Mesendoderm (in vitro differentiated cells): ENCODE data around the gene DPYD.

Experiments used
- DNase-seq: peaks from one replicate; pipeline ENCODE4 v3.0.0; 2013
- H2AK5ac ChIP-seq: 2 replicates; pipeline ENCODE4 v1.6.1; 2013; ENCODE audit warnings: low read length, inconsistent platforms
- H2BK120ac ChIP-seq: 2 replicates; pipeline ENCODE4 v1.6.1; 2013; ENCODE audit warnings: low read depth, mild to moderate bottlenecking, low read length, moderate library complexity, mixed read lengths
- H2BK15ac ChIP-seq: replicated peaks from 2 replicates; pipeline ENCODE4 v1.6.1; 2013; ENCODE audit warnings: low read depth, mild to moderate bottlenecking, moderate library complexity
- H2BK5ac ChIP-seq: 2 replicates; pipeline ENCODE4 v1.6.1; 2013; ENCODE audit warnings: low read length, inconsistent platforms
- H3K18ac ChIP-seq: 2 replicates; pipeline ENCODE4 v1.6.1; 2013; ENCODE audit warnings: mild to moderate bottlenecking, low read length, mixed read lengths
- H3K23ac ChIP-seq: one replicate; pipeline ENCODE4 v1.6.1; 2013; ENCODE audit warnings: low read length
- H3K27ac ChIP-seq: 2 replicates; pipeline ENCODE4 v1.5.1; 2013; ENCODE audit warnings: low read depth, mild to moderate bottlenecking, inconsistent platforms, low read length, moderate library complexity
- H3K27me3 ChIP-seq: 2 replicates; pipeline ENCODE4 v1.6.1; 2013; ENCODE audit warnings: low read length, control low read depth, mild to moderate bottlenecking, inconsistent platforms; ENCODE audit not compliant: insufficient read depth, poor library complexity
- H3K36me3 ChIP-seq: 2 replicates; pipeline ENCODE4 v1.6.1; 2013; ENCODE audit warnings: low read length, inconsistent platforms; ENCODE audit not compliant: control insufficient read depth, insufficient read depth
- H3K4ac ChIP-seq: one replicate; pipeline ENCODE4 v1.6.1; 2013; ENCODE audit warnings: low read depth, mild to moderate bottlenecking, low read length, moderate library complexity
- H3K4me1 ChIP-seq: 2 replicates; pipeline ENCODE4 v1.6.1; 2013; ENCODE audit warnings: low read depth, low read length, inconsistent platforms; ENCODE audit not compliant: control insufficient read depth
- H3K4me2 ChIP-seq: 2 replicates; pipeline ENCODE4 v1.6.1; 2013; ENCODE audit warnings: low read length
- H3K4me3 ChIP-seq: 2 replicates; pipeline ENCODE4 v1.5.1; 2013; ENCODE audit warnings: mild to moderate bottlenecking, low read length
- H3K56ac ChIP-seq: one replicate; pipeline ENCODE4 v1.6.1; 2013; ENCODE audit warnings: low read length
- H3K79me1 ChIP-seq: 2 replicates; pipeline ENCODE4 v1.6.1; 2013; ENCODE audit warnings: low read length, inconsistent platforms
- H3K79me2 ChIP-seq: 2 replicates; pipeline ENCODE4 v1.6.1; 2013; ENCODE audit warnings: mild to moderate bottlenecking, low read length; ENCODE audit not compliant: control insufficient read depth, insufficient read depth
- H3K9ac ChIP-seq: 2 replicates; pipeline ENCODE4 v1.6.1; 2013; ENCODE audit warnings: low read length, inconsistent platforms
- H4K5ac ChIP-seq: one replicate; pipeline ENCODE4 v1.6.1; 2013; ENCODE audit warnings: low read length
- H4K8ac ChIP-seq: one replicate; pipeline ENCODE4 v1.6.1; 2013; ENCODE audit warnings: low read depth, mild to moderate bottlenecking, control low read depth, low read length, moderate library complexity
- WGBS: extraction: QIAGEN DNeasy Blood & Tissue Kit; methylation state at CpG from one replicate; pipeline ENCODE4 v1.1.7; 2013; ENCODE audit warnings: low lambda C conversion rate, missing lambda C conversion rate; ENCODE audit not compliant: insufficient coverage; ENCODE audit errors: extremely low coverage; 5-methylcytosine and 5-hydroxymethylcytosine counted together

The DPYD gene

DNA sequence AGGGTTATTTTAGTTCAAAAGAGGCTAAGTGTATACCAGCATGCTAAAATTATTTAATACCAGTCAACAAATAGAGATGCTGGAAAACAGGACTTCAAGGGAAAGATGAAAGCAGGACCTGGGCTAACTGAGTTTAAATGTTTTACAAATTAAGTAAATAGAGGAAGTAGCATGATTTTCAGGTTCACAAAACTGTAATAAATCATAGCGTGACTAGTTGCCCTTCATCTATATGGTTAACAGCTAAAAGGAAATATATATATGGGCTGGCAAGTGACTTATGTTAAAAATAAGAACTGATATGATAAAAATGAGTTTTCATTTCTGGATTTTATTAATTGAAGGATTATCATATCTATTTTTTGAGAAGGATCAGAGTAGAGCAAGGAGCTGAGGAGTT, 25.6 kb downstream of the DPYD start:
- Histone ChIP-seq H2BK120ac (no peak overlapping the region), H3K23ac (no peak overlapping the region), H3K4me1 (no peaks in the 10 kb centered on the region), H2AK5ac (no peak overlapping the region), H2BK15ac (no peak overlapping the region), H2BK5ac (no peak overlapping the region), H3K27me3 (no peaks in the 10 kb centered on the region), H3K36me3 (no peaks in the 10 kb centered on the region), H3K9ac (no peak overlapping the region), H3K79me1 (no peaks in the 10 kb centered on the region), H4K5ac (no peak overlapping the region), H3K27ac (no peak overlapping the region), H3K79me2 (no peaks in the 10 kb centered on the region), H3K18ac (no peak overlapping the region), H3K4me2 (no peak overlapping the region), H3K56ac (no peak overlapping the region), H3K4me3 (no peak overlapping the region), H4K8ac (no peak overlapping the region), H3K4ac (no peak overlapping the region)
- DNase-seq = no peak
- WGBS = no CpG with 5 or more reads among the region's 1 CpG

DNA sequence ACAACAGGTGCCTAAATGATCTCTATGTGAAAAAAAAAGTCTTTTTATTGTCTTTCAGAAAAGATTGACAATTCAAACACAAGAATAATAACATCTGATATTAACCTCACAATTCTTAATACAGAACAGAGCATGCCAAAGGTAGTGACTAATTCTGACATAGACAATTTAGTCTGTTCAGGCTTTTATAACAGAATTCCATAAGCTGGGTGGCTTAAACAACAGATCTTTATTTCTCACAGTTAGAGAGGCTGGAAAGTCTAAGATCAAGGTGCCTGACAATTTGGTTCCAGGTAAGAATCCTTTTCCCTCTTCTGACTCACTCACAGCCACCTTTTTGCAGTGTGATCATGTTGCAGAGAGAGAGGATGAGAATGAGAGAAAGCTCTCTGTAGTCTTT, 27.0 kb downstream of the DPYD start:
- no peak for DNase-seq
- H3K4me3 ChIP-seq = no peak overlapping the region
- H3K79me2 ChIP-seq = no peaks in the 10 kb centered on the region
- no peaks in the 10 kb centered on the region for H3K79me1 ChIP-seq
- H3K18ac ChIP-seq = no peak overlapping the region
- H3K4me1 ChIP-seq = no peaks in the 10 kb centered on the region
- H3K36me3 ChIP-seq = no peaks in the 10 kb centered on the region
- no peak overlapping the region for H3K9ac ChIP-seq
- no peak overlapping the region for H3K27ac ChIP-seq
- no peak overlapping the region for H3K23ac ChIP-seq
- H2BK15ac ChIP-seq = no peak overlapping the region
- no peak overlapping the region for H3K4me2 ChIP-seq
- no peaks in the 10 kb centered on the region for H3K27me3 ChIP-seq
- no peak overlapping the region for H2AK5ac ChIP-seq
- H2BK5ac ChIP-seq = no peak overlapping the region
- no peak overlapping the region for H3K4ac ChIP-seq
- H4K8ac ChIP-seq = no peak overlapping the region
- no peak overlapping the region for H2BK120ac ChIP-seq
- H4K5ac ChIP-seq = no peak overlapping the region
- H3K56ac ChIP-seq = no peak overlapping the region

DNA sequence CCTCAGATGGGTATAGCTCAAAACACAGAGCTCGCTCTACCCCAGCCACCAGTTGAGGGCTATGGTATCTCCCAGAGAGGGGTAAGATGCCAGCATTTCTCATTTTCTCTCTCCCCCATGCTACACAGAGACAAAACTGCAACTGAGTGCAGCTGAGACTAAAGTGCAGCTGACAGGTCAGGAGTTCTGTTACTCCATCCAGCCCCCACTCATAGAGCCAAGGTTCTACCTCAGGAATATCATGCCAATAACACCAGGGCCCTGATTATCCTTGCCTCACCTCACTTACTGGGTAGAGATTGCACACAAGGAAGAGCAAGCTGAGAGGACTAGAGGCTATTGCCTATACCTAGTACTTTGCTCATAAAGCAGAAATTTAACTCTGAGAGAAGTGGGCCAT, 34.6 kb downstream of the DPYD start:
- no peak overlapping the region for H2AK5ac ChIP-seq
- no peak overlapping the region for H2BK120ac ChIP-seq
- H3K4ac ChIP-seq = no peak overlapping the region
- no peaks in the 10 kb centered on the region for H3K79me1 ChIP-seq
- WGBS = no CpG with 5 or more reads among the region's 1 CpG
- no peak overlapping the region for H4K8ac ChIP-seq
- no peaks in the 10 kb centered on the region for H3K4me1 ChIP-seq
- no peak overlapping the region for H2BK15ac ChIP-seq
- H3K18ac ChIP-seq = no peak overlapping the region
- H4K5ac ChIP-seq = no peak overlapping the region
- H3K23ac ChIP-seq = no peak overlapping the region
- no peak overlapping the region for H3K4me3 ChIP-seq
- H3K36me3 ChIP-seq = no peaks in the 10 kb centered on the region
- H3K9ac ChIP-seq = no peak overlapping the region
- H3K27ac ChIP-seq = no peak overlapping the region
- H3K27me3 ChIP-seq = no peaks in the 10 kb centered on the region
- no peaks in the 10 kb centered on the region for H3K79me2 ChIP-seq
- no peak overlapping the region for H3K4me2 ChIP-seq
- H3K56ac ChIP-seq = no peak overlapping the region
- no peak overlapping the region for H2BK5ac ChIP-seq
- no peak for DNase-seq

DNA sequence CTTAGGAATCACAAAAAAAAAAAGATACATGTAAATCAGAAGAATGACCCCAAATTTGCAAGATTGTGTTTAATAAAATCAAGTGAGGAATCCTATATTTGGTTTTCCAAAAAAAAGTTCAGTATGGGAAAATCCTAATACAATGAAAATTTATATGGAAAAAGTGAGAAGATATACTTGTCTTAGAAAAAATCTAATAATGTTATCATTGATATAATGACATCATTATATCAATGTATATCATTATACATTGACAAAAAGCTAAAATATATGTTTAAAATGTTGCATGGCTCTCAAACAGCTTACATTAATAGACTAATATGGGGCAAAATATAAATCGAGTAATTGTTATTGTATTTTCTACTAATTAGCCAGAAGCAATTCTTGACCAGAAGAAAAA, 37.0 kb downstream of the DPYD start:
- Histone ChIP-seq H3K27ac (no peak overlapping the region), H3K56ac (no peak overlapping the region)

DNA sequence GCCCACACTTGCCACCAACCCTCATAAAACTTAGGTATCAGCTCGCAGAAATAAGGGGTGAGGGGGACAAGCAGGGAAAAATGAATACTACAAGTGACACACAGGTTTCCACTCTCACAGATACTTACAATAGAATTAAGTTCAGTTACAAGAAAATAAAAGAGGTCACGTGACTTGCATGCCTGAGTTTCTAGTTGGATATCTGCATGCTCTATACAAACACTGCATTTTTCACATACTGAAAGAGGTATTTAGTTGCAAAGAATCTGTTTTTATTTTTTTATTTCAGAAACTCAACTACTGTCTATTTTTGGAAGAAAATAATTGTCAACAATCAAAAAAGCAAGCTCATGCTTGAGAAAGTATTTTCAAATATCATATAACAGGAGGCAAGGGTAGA, 43.5 kb downstream of the DPYD start:
- no peaks in the 10 kb centered on the region for H3K4me1 ChIP-seq
- H3K4me3 ChIP-seq = no peak overlapping the region
- H4K5ac ChIP-seq = no peak overlapping the region
- no peak overlapping the region for H2BK15ac ChIP-seq
- no peak overlapping the region for H2BK5ac ChIP-seq
- no peaks in the 10 kb centered on the region for H3K79me2 ChIP-seq
- H3K27me3 ChIP-seq = no peaks in the 10 kb centered on the region
- no peaks in the 10 kb centered on the region for H3K36me3 ChIP-seq
- H2AK5ac ChIP-seq = no peak overlapping the region
- no peak overlapping the region for H3K56ac ChIP-seq
- no peak overlapping the region for H2BK120ac ChIP-seq
- H3K4ac ChIP-seq = no peak overlapping the region
- H4K8ac ChIP-seq = no peak overlapping the region
- no peak overlapping the region for H3K9ac ChIP-seq
- H3K27ac ChIP-seq = no peak overlapping the region
- no peak overlapping the region for H3K23ac ChIP-seq
- DNase-seq = no peak
- no peak overlapping the region for H3K4me2 ChIP-seq
- WGBS = no CpG with 5 or more reads among the region's 2 CpGs
- H3K18ac ChIP-seq = no peak overlapping the region
- no peaks in the 10 kb centered on the region for H3K79me1 ChIP-seq

More for the DNA sequence above, 37.0 kb downstream of the DPYD start:
- Histone ChIP-seq H2AK5ac (no peak overlapping the region), H4K5ac (no peak overlapping the region), H3K4ac (no peak overlapping the region), H3K4me2 (no peak overlapping the region), H3K4me1 (no peaks in the 10 kb centered on the region), H2BK15ac (no peak overlapping the region), H2BK120ac (no peak overlapping the region), H4K8ac (no peak overlapping the region), H3K27me3 (no peaks in the 10 kb centered on the region), H3K23ac (no peak overlapping the region), H3K36me3 (no peaks in the 10 kb centered on the region), H2BK5ac (no peak overlapping the region), H3K9ac (no peak overlapping the region), H3K4me3 (no peak overlapping the region), H3K79me2 (no peaks in the 10 kb centered on the region), H3K18ac (no peak overlapping the region), H3K79me1 (no peaks in the 10 kb centered on the region)
- WGBS = no CpG with 5 or more reads among the region's 1 CpG
- no peak for DNase-seq

DNA sequence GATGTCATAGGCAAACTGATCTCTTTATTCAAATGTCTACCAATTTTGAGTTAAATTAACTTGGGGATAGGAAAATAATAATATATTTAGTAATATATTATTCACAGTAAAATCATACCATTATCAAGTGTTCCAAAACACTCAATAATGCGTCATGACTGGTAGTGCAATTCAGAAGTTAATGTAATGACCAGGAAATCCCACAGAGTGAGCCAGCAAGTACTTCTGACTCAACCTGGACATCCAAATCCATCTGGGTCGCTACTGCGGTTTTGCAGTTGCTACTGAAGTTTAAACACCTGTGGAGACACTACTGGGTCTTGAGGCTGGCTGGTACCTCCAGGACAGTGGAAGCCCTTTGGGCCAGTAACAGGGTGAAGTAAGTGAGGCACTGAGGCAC, 44.8 kb downstream of the DPYD start:
- Histone ChIP-seq H2BK120ac (no peak overlapping the region), H3K4me2 (no peak overlapping the region), H3K27me3 (no peaks in the 10 kb centered on the region), H3K9ac (no peak overlapping the region), H3K23ac (no peak overlapping the region), H2BK15ac (no peak overlapping the region), H3K27ac (no peak overlapping the region), H2AK5ac (no peak overlapping the region), H3K56ac (no peak overlapping the region), H3K4me3 (no peak overlapping the region), H3K18ac (no peak overlapping the region), H3K79me1 (no peaks in the 10 kb centered on the region), H3K4me1 (no peaks in the 10 kb centered on the region), H3K79me2 (no peaks in the 10 kb centered on the region), H4K8ac (no peak overlapping the region), H4K5ac (no peak overlapping the region), H2BK5ac (no peak overlapping the region), H3K36me3 (no peaks in the 10 kb centered on the region), H3K4ac (no peak overlapping the region)
- no CpG with 5 or more reads among the region's 3 CpGs for WGBS
- no peak for DNase-seq
